NOMO-1 treated with DMSO at 0.1 percent for 48 hours (cell line): Measurements from ENCODE around the gene CEP112.

Experiments
- DNase-seq: peaks from one replicate; lab custom pipeline; 2025; ENCODE audit not compliant: unreplicated experiment; lab: John Stamatoyannopoulos, UW

CEP112 gene

GRCh38 chr17:65893692-65894279, 298.1 kb downstream of the CEP112 start:
- DNase-seq: no peak

- DNase-seq: no peak
Observed at GRCh38 chr17:65892912-65893377, 299.0 kb downstream of the CEP112 start.

- no peak for DNase-seq
Observed at GRCh38 chr17:65891231-65891735, 300.6 kb downstream of the CEP112 start.

- DNase-seq: no peak
Observed at GRCh38 chr17:65888649-65889048, 303.3 kb downstream of the CEP112 start.

- no peak for DNase-seq
Observed at GRCh38 chr17:65886315-65887245, 305.4 kb downstream of the CEP112 start.

- DNase-seq: no peak
Observed at GRCh38 chr17:65885541-65886312, 306.2 kb downstream of the CEP112 start.

- DNase-seq: no peak
Observed at GRCh38 chr17:65876985-65877384, 314.9 kb downstream of the CEP112 start.

- no peak for DNase-seq
Observed at GRCh38 chr17:65868881-65869280, 323.1 kb downstream of the CEP112 start.

- no peak for DNase-seq
Observed at GRCh38 chr17:65867014-65867413, 324.9 kb downstream of the CEP112 start.

- DNase-seq: no peak
Observed at GRCh38 chr17:65865715-65866425, 326.1 kb downstream of the CEP112 start.

- no peak for DNase-seq
Observed at GRCh38 chr17:65864394-65864793, 327.5 kb downstream of the CEP112 start.

- no peak for DNase-seq
Observed at GRCh38 chr17:65857718-65858117, 334.2 kb downstream of the CEP112 start.

GRCh38 chr17:65856865-65857264, 335.1 kb downstream of the CEP112 start:
- no peak for DNase-seq

- DNase-seq: no peak
Observed at GRCh38 chr17:65855675-65856074, 336.3 kb downstream of the CEP112 start.

- DNase-seq: no peak
Observed at GRCh38 chr17:65855245-65855644, 336.7 kb downstream of the CEP112 start.

GRCh38 chr17:65853816-65854215, 338.1 kb downstream of the CEP112 start:
- DNase-seq: no peak

- no peak for DNase-seq
Observed at GRCh38 chr17:65852911-65853310, 339.0 kb downstream of the CEP112 start.

GRCh38 chr17:65851965-65852736, 339.8 kb downstream of the CEP112 start:
- no peak for DNase-seq

- peak; percentile 81 for DNase-seq
Observed at GRCh38 chr17:65850486-65850885, 341.4 kb downstream of the CEP112 start.

- no peak for DNase-seq
Observed at GRCh38 chr17:65848751-65849150, 343.2 kb downstream of the CEP112 start.
